GM12878 (cell line): ENCODE measurements around the gene KRTAP5-6. TPM values are rescaled to one million over a fixed set of nuclear protein-coding genes. Genes with fewer than 3 reads are reported as not detected.

ENCODE experiments used
- ATAC-seq: fragments of 200-7000 bp; cut with Tn5 transposase; 3 replicates; pipeline ENCODE4 v1.9.1; 2020; ENCODE audit warnings: mild to moderate bottlenecking, moderate library complexity
- BruUV-seq: library from RNA; stranded (reverse); fragments of 400-500 nt; replicated peaks from 2 replicates; lab custom pipeline; 2021; lab: Mats Ljungman, UMichigan
- CTCF ChIA-PET: fragments of 300-600 bp; sonication (Branson Sonifier 250); formaldehyde crosslinking; extraction: SDS; loops from one replicate; lab custom pipeline; 2021; ENCODE audit warnings: inconsistent platforms; lab: Yijun Ruan, JAX
- POLR2A ChIA-PET: fragments of 350-600 bp; formaldehyde crosslinking; extraction: SDS; loops from one replicate; lab custom pipeline; 2021; ENCODE audit warnings: inconsistent platforms; lab: Charles Lee
- RAD21 ChIA-PET: fragments of 300-600 bp; sonication (Branson Sonifier 250); formaldehyde crosslinking; loops from one replicate; lab custom pipeline; 2023; ENCODE audit warnings: antibody characterized with exemption; ENCODE audit not compliant: unreplicated experiment; lab: Charles Lee
- SMC1A ChIA-PET: fragments of 300-600 bp; sonication (Branson Sonifier 250); formaldehyde crosslinking; loops from one replicate; lab custom pipeline; 2023; ENCODE audit not compliant: unreplicated experiment, uncharacterized antibody; lab: Charles Lee
- DNase-seq: peaks from one replicate; pipeline ENCODE4 v3.0.0-alpha.2; 2011; ENCODE audit warnings: low read depth, low spot score
- FAIRE-seq: peaks from 3 replicates; lab custom pipeline; 2011; peaks lifted over from hg19 to GRCh38; lab: Jason Lieb, UNC
- H2AFZ ChIP-seq: 2 replicates; pipeline ENCODE4 v1.6.0; 2011; ENCODE audit warnings: low read depth, low read length, control low read depth; ENCODE audit not compliant: control insufficient read depth
- H3K27ac ChIP-seq: 2 replicates; pipeline ENCODE4 v1.5.1; 2011; ENCODE audit warnings: control low read depth; ENCODE audit not compliant: control insufficient read depth, insufficient read depth
- H3K27me3 ChIP-seq, 2 experiments: replicated peaks in 1 of 2; 2 replicates each; pipeline versions ENCODE4 v1.6.0 to v1.6.1; 2011; ENCODE audit warnings: low read length in 1 of 2; ENCODE audit not compliant: control insufficient read depth in 2 of 2, insufficient read depth in 2 of 2
- H3K36me3 ChIP-seq, 2 experiments: 2 replicates each; pipeline ENCODE4 v1.5.1; 2011; ENCODE audit warnings: low read length in 1 of 2; ENCODE audit not compliant: control insufficient read depth in 2 of 2, insufficient read depth in 2 of 2
- H3K4me1 ChIP-seq: 2 replicates; pipeline ENCODE4 v1.6.1; 2011; ENCODE audit warnings: mild to moderate bottlenecking, low read length, moderate library complexity, mixed read lengths; ENCODE audit not compliant: control insufficient read depth, insufficient read depth
- H3K4me2 ChIP-seq: 2 replicates; pipeline ENCODE4 v1.6.0; 2011; ENCODE audit warnings: control low read depth; ENCODE audit not compliant: control insufficient read depth, insufficient read depth
- H3K4me3 ChIP-seq: fragments of 200-600 bp; sonication (generic); 2 replicates; pipeline ENCODE4 v1.5.1; 2016
- H3K79me2 ChIP-seq: 2 replicates; pipeline ENCODE4 v1.6.0; 2011; ENCODE audit warnings: low read length; ENCODE audit not compliant: control insufficient read depth, insufficient read depth
- H3K9ac ChIP-seq: 2 replicates; pipeline ENCODE4 v1.8.0; 2011; ENCODE audit warnings: low read length, control low read depth, mixed read lengths; ENCODE audit not compliant: control insufficient read depth, insufficient read depth
- H3K9me3 ChIP-seq: replicated peaks from 3 replicates; pipeline ENCODE4 v1.5.1; 2011; ENCODE audit warnings: mild to moderate bottlenecking, low read length; ENCODE audit not compliant: control insufficient read depth, insufficient read depth
- H4K20me1 ChIP-seq: 2 replicates; pipeline ENCODE4 v1.6.0; 2011; ENCODE audit not compliant: control insufficient read depth, insufficient read depth
- RAD51 ChIP-seq: fragments of 450-650 bp; IDR thresholded peaks from 2 replicates; pipeline ENCODE4 v1.6.1; 2016; ENCODE audit warnings: moderate library complexity, mild to moderate bottlenecking, inconsistent platforms
- ZNF274 ChIP-seq: IDR thresholded peaks from one replicate; pipeline ENCODE4 v1.8.0; 2011; ENCODE audit not compliant: insufficient read length, insufficient read depth
- WGBS: methylation state at CpG from one replicate; pipeline ENCODE4 v1.1.6; 2016; ENCODE audit warnings: low lambda C conversion rate; ENCODE audit not compliant: insufficient replicate concordance, insufficient coverage; ENCODE audit errors: missing lambda C conversion rate; 5-methylcytosine and 5-hydroxymethylcytosine counted together
- in situ Hi-C: fragments of 300-500 bp; cut with MboI; formaldehyde crosslinking; loops from 9 replicates; pipeline ENCODE4 v1.14.3; 2018; ENCODE audit warnings: mixed read lengths
- intact Hi-C: fragments of 100-400 bp; cut with micrococcal nuclease; formaldehyde crosslinking; loops from one replicate; pipeline ENCODE4 v1.14.2; 2022; ENCODE audit not compliant: unreplicated experiment
- polyA plus RNA-seq, 11 experiments: library from polyadenylated mRNA; depleted of rRNA in 4 of 11; unstranded in 6 of 11; stranded (reverse) in 5 of 11; fragments of >200 nt; fragmentation: Nextera tagmentation in 4 of 11; fragmentation: Illumina TruSeq in 1 of 11; extraction: Ambion mirVana in 4 of 11; extraction: Trizol in 1 of 11; gene quantifications; 1 replicate in 1 of 11; 2 replicates in 10 of 11; pipeline versions ENCODE4 v1.2.1 to v1.2.3, GENCODE V29; 2011 to 2016; ENCODE audit warnings: inconsistent platforms in 2 of 11, missing spikeins in 2 of 11, low read depth in 1 of 11
- total RNA-seq, 4 experiments: library from RNA; depleted of rRNA in 3 of 4; stranded (reverse); fragments of >200 nt in 3 of 4; fragmentation: Illumina TruSeq in 1 of 4; extraction: Trizol in 1 of 4; gene quantifications; 2 replicates each; pipeline versions ENCODE4 v1.2.1 to v1.2.3, GENCODE V29; 2013 to 2021
- TF ChIP-seq, protein P1 (sequence below): IDR thresholded peaks from 2 replicates; pipeline ENCODE4 v1.6.1; 2011; ENCODE audit warnings: mild to moderate bottlenecking, low read depth, low read length, moderate library complexity; ENCODE audit not compliant: insufficient replicate concordance
- TF ChIP-seq, protein P2 (sequence below): fragments of 450-650 bp; IDR thresholded peaks from 2 replicates; pipeline ENCODE4 v1.6.1; 2017; ENCODE audit warnings: mild to moderate bottlenecking, moderate library complexity

KRTAP5-6 gene
- total and polyA plus RNA-seq, 10 of the 15 experiments (the other 5 are each of a cell fraction or from before 2014, with no cell fraction given): not detected

DNA sequence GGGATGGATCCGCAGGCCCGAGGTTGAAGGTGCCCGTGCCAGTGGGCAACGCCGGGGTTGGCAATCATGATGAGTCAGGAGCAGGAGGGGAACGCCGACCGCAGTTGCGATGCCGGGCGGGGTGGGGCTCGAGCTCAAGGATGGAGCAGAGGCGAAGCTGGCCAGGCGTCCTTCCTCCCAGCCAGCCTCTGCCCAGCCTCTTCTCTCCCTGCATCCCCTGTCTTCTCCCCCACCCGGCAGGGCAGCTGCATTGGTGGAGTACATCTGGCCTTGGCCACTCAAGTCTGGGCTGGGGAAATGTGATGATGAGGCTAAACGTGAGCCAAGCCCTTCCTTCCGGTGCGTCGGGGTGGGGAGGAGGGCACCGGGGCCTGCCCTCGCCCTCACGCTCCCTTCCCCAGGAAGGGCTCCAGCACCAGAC is 49.5 kb downstream of the KRTAP5-6 start:
- no peak overlapping the region for H2AFZ ChIP-seq
- ChIA-PET POLR2A (no interaction called here), CTCF (no interaction called here), RAD21 (no interaction called here), SMC1A (no interaction called here)
- H3K27ac ChIP-seq: no peak overlapping the region
- H3K4me3 ChIP-seq: no peak overlapping the region
- H4K20me1 ChIP-seq: no peaks in the 10 kb centered on the region
- no peaks in the 10 kb centered on the region; the same call in 2 of the 3 replicates for H3K9me3 ChIP-seq
- no peaks in the 10 kb centered on the region for H3K36me3 ChIP-seq
- in situ Hi-C loops (no loop called here), intact Hi-C loops (no loop called here)
- 82% methylated on average over 21 of the region's 22 CpGs for WGBS
- H3K9ac ChIP-seq: no peak overlapping the region
- BruUV-seq: no TSS peak
- TF ChIP-seq, protein P1, sequence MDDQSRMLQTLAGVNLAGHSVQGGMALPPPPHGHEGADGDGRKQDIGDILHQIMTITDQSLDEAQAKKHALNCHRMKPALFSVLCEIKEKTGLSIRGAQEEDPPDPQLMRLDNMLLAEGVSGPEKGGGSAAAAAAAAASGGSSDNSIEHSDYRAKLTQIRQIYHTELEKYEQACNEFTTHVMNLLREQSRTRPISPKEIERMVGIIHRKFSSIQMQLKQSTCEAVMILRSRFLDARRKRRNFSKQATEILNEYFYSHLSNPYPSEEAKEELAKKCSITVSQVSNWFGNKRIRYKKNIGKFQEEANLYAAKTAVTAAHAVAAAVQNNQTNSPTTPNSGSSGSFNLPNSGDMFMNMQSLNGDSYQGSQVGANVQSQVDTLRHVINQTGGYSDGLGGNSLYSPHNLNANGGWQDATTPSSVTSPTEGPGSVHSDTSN: peak; percentile 19
- TF ChIP-seq, protein P2, sequence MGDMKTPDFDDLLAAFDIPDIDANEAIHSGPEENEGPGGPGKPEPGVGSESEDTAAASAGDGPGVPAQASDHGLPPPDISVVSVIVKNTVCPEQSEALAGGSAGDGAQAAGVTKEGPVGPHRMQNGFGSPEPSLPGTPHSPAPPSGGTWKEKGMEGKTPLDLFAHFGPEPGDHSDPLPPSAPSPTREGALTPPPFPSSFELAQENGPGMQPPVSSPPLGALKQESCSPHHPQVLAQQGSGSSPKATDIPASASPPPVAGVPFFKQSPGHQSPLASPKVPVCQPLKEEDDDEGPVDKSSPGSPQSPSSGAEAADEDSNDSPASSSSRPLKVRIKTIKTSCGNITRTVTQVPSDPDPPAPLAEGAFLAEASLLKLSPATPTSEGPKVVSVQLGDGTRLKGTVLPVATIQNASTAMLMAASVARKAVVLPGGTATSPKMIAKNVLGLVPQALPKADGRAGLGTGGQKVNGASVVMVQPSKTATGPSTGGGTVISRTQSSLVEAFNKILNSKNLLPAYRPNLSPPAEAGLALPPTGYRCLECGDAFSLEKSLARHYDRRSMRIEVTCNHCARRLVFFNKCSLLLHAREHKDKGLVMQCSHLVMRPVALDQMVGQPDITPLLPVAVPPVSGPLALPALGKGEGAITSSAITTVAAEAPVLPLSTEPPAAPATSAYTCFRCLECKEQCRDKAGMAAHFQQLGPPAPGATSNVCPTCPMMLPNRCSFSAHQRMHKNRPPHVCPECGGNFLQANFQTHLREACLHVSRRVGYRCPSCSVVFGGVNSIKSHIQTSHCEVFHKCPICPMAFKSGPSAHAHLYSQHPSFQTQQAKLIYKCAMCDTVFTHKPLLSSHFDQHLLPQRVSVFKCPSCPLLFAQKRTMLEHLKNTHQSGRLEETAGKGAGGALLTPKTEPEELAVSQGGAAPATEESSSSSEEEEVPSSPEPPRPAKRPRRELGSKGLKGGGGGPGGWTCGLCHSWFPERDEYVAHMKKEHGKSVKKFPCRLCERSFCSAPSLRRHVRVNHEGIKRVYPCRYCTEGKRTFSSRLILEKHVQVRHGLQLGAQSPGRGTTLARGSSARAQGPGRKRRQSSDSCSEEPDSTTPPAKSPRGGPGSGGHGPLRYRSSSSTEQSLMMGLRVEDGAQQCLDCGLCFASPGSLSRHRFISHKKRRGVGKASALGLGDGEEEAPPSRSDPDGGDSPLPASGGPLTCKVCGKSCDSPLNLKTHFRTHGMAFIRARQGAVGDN: no peak
- TF ChIP-seq ZNF274: no peak
- TF ChIP-seq RAD51: no peak
- no peak for ATAC-seq
- no peaks in the 10 kb centered on the region for H3K4me1 ChIP-seq
- H3K79me2 ChIP-seq: no peaks in the 10 kb centered on the region
- no peak for DNase-seq
- H3K27me3 ChIP-seq: no peaks in the 10 kb centered on the region; a peak in 1 of 4 replicates
- no peak overlapping the region for H3K4me2 ChIP-seq
- FAIRE-seq: no peak
